Measurements from ENCODE around the gene ZNF784. TPM values are rescaled to one million over a fixed set of nuclear protein-coding genes. Genes with fewer than 3 reads are reported as not detected.
A peak's percentile ranks its signal among the peaks of the same experiment; 100 is the strongest.

The ZNF784 gene
- total and polyA plus RNA-seq, 2 of the 8 experiments (the other 6 are each of a cell fraction or from before 2014, with no cell fraction given), result 6.5 to 8.0 TPM

GRCh38 chr19:55653651-55654322 lies 29.4 kb upstream of the ZNF784 start (continued):
- no peak; the same call in 1 of the 2 replicates for TF ChIP-seq POLR2AphosphoS5 (IDR thresholded peaks at IDR 0.05; ENCODE audit: low read depth, low read length)
- TF ChIP-seq BCL11A (IDR thresholded peaks at IDR 0.05; ENCODE audit: low read depth in 2 of 2, low read length in 2 of 2), result no peak
- no peak for TF ChIP-seq BACH1 (IDR thresholded peaks at IDR 0.05; ENCODE audit: low read length)
- no peak for TF ChIP-seq CHD7 (IDR thresholded peaks at IDR 0.05; ENCODE audit: insufficient replicate concordance, low read length)
- TF ChIP-seq SIN3A (conservative IDR thresholded peaks at IDR 0.05 in 1 of 2, IDR thresholded peaks at IDR 0.05 in 1 of 2; ENCODE audit: low read depth in 1 of 2, low read length in 2 of 2), result peak in 1 of 2 experiments; percentile 95; a peak in 2 of 4 replicates
- TF ChIP-seq CTBP2 (IDR thresholded peaks at IDR 0.05; ENCODE audit: borderline replicate concordance, insufficient read depth, insufficient read length, low read length), result no peak
- TF ChIP-seq JUN (IDR thresholded peaks at IDR 0.05; ENCODE audit: low read depth, low read length), result no peak
- peak; percentile 70 for TF ChIP-seq CREB1 (IDR thresholded peaks at IDR 0.05)
- TF ChIP-seq TCF12 (IDR thresholded peaks at IDR 0.05; ENCODE audit: low read depth, low read length), result no peak
- TF ChIP-seq NANOG (IDR thresholded peaks at IDR 0.05; ENCODE audit: insufficient read depth, low read depth, low read length, poor library complexity, severe bottlenecking), result no peak
